GM19193 (cell line): Measurements from ENCODE around the gene FOSB.

Experiments
- POLR2A ChIP-seq: IDR thresholded peaks from 4 replicates; pipeline ENCODE4 v1.6.1; 2011; ENCODE audit not compliant: insufficient read depth, insufficient read length; ENCODE audit errors: extremely low read depth

The FOSB gene

DNA sequence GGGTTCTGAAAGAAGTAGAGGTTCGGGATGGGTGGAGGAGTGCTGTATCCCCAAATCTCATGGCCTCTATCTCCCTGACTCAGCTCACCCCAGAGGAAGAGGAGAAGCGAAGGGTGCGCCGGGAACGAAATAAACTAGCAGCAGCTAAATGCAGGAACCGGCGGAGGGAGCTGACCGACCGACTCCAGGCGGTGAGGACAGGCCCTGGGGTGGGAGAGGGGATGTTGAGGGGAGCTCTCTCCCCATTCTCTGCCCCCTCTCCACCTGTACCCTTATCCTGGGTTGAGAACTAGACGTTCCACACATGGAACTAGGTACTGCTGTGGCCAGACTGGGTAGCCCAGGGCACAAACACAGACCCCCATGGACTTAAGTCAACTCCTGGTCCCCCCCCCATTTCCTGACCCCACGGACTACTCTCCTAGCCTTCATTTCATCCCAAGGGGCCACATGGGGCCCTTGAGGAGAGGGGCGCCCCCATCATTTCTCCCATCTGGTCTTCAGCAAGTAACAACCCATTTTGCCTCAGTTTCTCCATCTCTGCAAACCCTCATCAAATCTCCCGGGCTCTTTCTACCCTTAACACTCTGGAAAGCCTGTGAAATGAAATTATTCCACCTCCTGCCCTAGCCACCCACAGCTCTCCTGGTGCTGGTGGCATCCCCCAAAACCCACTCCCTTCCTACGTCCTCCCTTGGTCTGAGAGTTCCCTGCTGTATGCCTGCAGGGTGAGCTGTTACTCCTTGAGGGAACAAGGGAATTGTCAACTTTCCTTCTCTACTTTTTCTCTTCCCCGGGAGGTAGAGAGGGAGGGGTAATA is 3.5 kb downstream of the FOSB start:
- TF ChIP-seq POLR2A: no peak

GRCh38 chr19:45471931-45472562 is 4.3 kb downstream of the FOSB start:
- no peak for TF ChIP-seq POLR2A

- TF ChIP-seq POLR2A: no peak
These were observed 5.0 kb downstream of the FOSB start for GRCh38 chr19:45472563-45473366.

GRCh38 chr19:45473367-45473681 is 5.5 kb downstream of the FOSB start:
- no peak for TF ChIP-seq POLR2A

GRCh38 chr19:45473682-45474605 is 6.1 kb downstream of the FOSB start:
- TF ChIP-seq POLR2A: no peak

DNA sequence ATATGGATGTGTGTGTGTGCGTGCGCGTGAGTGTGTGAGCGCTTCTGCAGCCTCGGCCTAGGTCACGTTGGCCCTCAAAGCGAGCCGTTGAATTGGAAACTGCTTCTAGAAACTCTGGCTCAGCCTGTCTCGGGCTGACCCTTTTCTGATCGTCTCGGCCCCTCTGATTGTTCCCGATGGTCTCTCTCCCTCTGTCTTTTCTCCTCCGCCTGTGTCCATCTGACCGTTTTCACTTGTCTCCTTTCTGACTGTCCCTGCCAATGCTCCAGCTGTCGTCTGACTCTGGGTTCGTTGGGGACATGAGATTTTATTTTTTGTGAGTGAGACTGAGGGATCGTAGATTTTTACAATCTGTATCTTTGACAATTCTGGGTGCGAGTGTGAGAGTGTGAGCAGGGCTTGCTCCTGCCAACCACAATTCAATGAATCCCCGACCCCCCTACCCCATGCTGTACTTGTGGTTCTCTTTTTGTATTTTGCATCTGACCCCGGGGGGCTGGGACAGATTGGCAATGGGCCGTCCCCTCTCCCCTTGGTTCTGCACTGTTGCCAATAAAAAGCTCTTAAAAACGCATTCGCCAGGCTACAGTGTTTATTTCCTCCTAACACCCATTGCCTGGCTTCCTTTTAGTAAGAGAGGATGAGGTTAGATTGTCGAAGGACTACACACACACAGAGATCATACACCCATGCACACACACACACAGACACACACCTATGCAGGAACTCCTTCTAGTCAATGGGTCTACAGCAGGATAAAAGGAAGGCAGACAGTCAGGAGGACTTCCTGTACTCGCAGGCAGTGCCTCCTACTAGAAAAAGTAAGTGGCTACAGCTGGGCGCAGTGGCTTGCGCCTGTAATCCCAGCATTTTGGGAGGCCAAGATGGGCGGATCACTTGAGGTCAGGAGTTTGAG is 7.1 kb downstream of the FOSB start:
- no peak for TF ChIP-seq POLR2A

- no peak for TF ChIP-seq POLR2A
These were observed 7.9 kb downstream of the FOSB start for GRCh38 chr19:45475537-45476291.

DNA sequence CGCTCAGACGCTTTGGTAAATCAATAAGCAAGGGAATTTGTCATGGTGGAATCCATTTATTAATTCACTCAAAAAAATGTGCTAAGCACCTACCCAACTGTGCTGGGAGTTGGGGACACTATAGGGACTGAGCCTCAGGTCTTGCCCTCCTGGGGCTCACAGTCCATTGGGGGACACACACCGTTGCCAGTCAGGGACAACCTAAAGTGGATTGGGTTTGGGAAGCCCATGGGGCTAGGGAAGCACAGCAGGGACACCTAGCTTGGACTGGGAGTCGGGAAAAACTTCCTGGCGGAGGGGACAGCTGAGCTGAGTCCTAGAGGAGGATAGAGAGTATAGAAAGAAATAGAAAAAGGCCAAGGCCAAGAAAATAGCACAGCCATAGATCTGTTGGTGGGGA is 8.5 kb downstream of the FOSB start:
- TF ChIP-seq POLR2A: no peak

DNA sequence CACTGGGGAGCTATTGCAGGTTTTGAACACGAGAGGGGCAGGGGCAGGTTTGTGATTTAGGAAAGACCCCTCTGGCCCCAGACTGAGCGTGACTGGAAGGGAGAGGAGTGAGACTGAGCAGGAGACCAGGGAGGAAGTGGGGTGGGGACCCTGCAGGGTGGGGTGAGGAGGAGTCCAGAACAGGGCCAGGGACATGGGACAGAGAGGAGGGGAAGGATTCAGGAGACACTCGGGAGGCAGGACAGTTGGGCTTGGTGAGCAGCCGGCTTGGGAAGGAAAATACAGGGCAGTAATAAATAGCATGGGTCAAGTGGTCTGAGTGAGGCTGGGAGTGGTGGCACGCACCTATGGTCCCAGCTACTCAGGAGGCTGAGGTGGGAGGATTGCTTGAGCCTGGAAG is 9.4 kb downstream of the FOSB start:
- TF ChIP-seq POLR2A: no peak

GRCh38 chr19:45477713-45478453 is 10.1 kb downstream of the FOSB start:
- TF ChIP-seq POLR2A: no peak

- TF ChIP-seq POLR2A: peak; percentile 69
These were observed 10.8 kb downstream of the FOSB start for GRCh38 chr19:45478454-45479238.

- TF ChIP-seq POLR2A: no peak
These were observed 15.2 kb downstream of the FOSB start for GRCh38 chr19:45483033-45483432.
